WTC11 (cell line): ENCODE measurements around the gene RIOK1. TPM values are rescaled to one million over a fixed set of nuclear protein-coding genes. Genes with fewer than 3 reads are reported as not detected.

ENCODE experiments used
- ATAC-seq: fragments of 200-7000 bp; cut with Tn5 transposase; 2 replicates; pipeline ENCODE4 v1.10.0; 2021; ENCODE audit warnings: mild to moderate bottlenecking, moderate library complexity
- CTCF ChIA-PET: fragments of 300-600 bp; sonication (Branson Sonifier 250); formaldehyde crosslinking; loops from one replicate; lab custom pipeline; 2021; ENCODE audit warnings: antibody characterized with exemption; lab: Charles Lee
- POLR2A ChIA-PET: fragments of 350-600 bp; sonication (Branson Sonifier 250); formaldehyde crosslinking; loops from one replicate; lab custom pipeline; 2021; ENCODE audit warnings: antibody characterized with exemption; lab: Charles Lee
- DNase-seq: peaks from one replicate; pipeline ENCODE4 v3.0.0; 2021; ENCODE audit warnings: low spot score
- H3K27ac Mint-ChIP-seq: 2 replicates; pipeline ENCODE4 v1.8.0; 2021; ENCODE audit warnings: mixed read lengths
- H3K27me3 Mint-ChIP-seq: 2 replicates; pipeline ENCODE4 v1.8.0; 2021; ENCODE audit warnings: low read depth, mild to moderate bottlenecking, moderate library complexity, mixed read lengths
- H3K36me3 Mint-ChIP-seq: 2 replicates; pipeline ENCODE4 v1.8.0; 2021; ENCODE audit warnings: mixed read lengths
- H3K4me1 Mint-ChIP-seq: 2 replicates; pipeline ENCODE4 v1.8.0; 2022; ENCODE audit warnings: mixed read lengths
- H3K4me3 Mint-ChIP-seq: 2 replicates; pipeline ENCODE4 v1.8.0; 2021; ENCODE audit warnings: mild to moderate bottlenecking, moderate library complexity, mixed read lengths
- H3K9me3 Mint-ChIP-seq: 2 replicates; pipeline ENCODE4 v1.8.0; 2021; ENCODE audit warnings: mixed read lengths
- CBFB ChIP-seq: sonication (generic); formaldehyde crosslinking; IDR thresholded peaks from 2 replicates; pipeline ENCODE4 v1.8.1; 2022; ENCODE audit warnings: mild to moderate bottlenecking, low read depth, missing genetic modification reagents
- FOXK1 ChIP-seq: sonication (generic); formaldehyde crosslinking; IDR thresholded peaks from 2 replicates; pipeline ENCODE4 v1.8.0; 2022; ENCODE audit warnings: mild to moderate bottlenecking, moderate library complexity, missing genetic modification reagents
- GABPB1 ChIP-seq: sonication (generic); formaldehyde crosslinking; IDR thresholded peaks from 2 replicates; pipeline ENCODE4 v1.8.1; 2023; ENCODE audit warnings: mild to moderate bottlenecking, missing genetic modification reagents
- HMGA2 ChIP-seq: fragments of 250-450 bp; sonication (Bioruptor Pico); IDR thresholded peaks from 2 replicates; pipeline ENCODE4 v1.4.0; 2021; ENCODE audit warnings: mild to moderate bottlenecking, moderate library complexity
- MYBL2 ChIP-seq: sonication (generic); formaldehyde crosslinking; IDR thresholded peaks from 2 replicates; pipeline ENCODE4 v1.8.1; 2023; ENCODE audit warnings: mild to moderate bottlenecking, moderate library complexity, missing genetic modification reagents
- NR3C1 ChIP-seq: sonication (generic); formaldehyde crosslinking; conservative IDR thresholded peaks from 2 replicates; pipeline ENCODE4 v1.8.1; 2023; ENCODE audit warnings: low read depth, mild to moderate bottlenecking, missing genetic modification reagents
- SMAD4 ChIP-seq: sonication (generic); formaldehyde crosslinking; IDR thresholded peaks from 2 replicates; pipeline ENCODE4 v1.8.0; 2022; ENCODE audit warnings: mild to moderate bottlenecking, missing genetic modification reagents
- ZNF121 ChIP-seq: sonication (generic); formaldehyde crosslinking; IDR thresholded peaks from 2 replicates; pipeline ENCODE4 v1.8.0; 2023; ENCODE audit warnings: missing genetic modification reagents
- ZNF219 ChIP-seq: sonication (generic); formaldehyde crosslinking; IDR thresholded peaks from 2 replicates; pipeline ENCODE4 v1.8.0; 2023; ENCODE audit warnings: missing genetic modification reagents, mild to moderate bottlenecking, borderline replicate concordance
- ZNF232 ChIP-seq: sonication (generic); formaldehyde crosslinking; IDR thresholded peaks from 2 replicates; pipeline ENCODE4 v1.8.0; 2022; ENCODE audit warnings: mild to moderate bottlenecking, missing genetic modification reagents
- ZNF396 ChIP-seq: fragments of 250-450 bp; sonication (Bioruptor Pico); IDR thresholded peaks from 2 replicates; pipeline ENCODE4 v1.8.0; 2021; ENCODE audit warnings: mild to moderate bottlenecking, moderate library complexity, borderline replicate concordance
- ZNF423 ChIP-seq: fragments of 250-450 bp; sonication (Bioruptor Pico); IDR thresholded peaks from 2 replicates; pipeline ENCODE4 v2.1.2; 2022; ENCODE audit warnings: mild to moderate bottlenecking, moderate library complexity
- total RNA-seq: library from RNA; stranded (reverse); gene quantifications from 3 replicates; pipeline ENCODE4 v1.2.3, GENCODE V29; 2021
- TF ChIP-seq, protein P1 (sequence below): sonication (generic); formaldehyde crosslinking; IDR thresholded peaks from 2 replicates; pipeline ENCODE4 v1.8.1; 2022; ENCODE audit warnings: missing genetic modification reagents, borderline replicate concordance
- TF ChIP-seq, protein P2 (sequence below): fragments of 250-450 bp; sonication (Bioruptor Pico); conservative IDR thresholded peaks from 2 replicates; pipeline ENCODE4 v1.9.0; 2021; ENCODE audit warnings: mild to moderate bottlenecking
- TF ChIP-seq, protein P3 (sequence below): sonication (generic); formaldehyde crosslinking; IDR thresholded peaks from 2 replicates; pipeline ENCODE4 v1.8.1; 2023; ENCODE audit warnings: mild to moderate bottlenecking, missing genetic modification reagents
- TF ChIP-seq, protein P4 (sequence below): fragments of 250-450 bp; sonication (Bioruptor Pico); IDR thresholded peaks from 2 replicates; pipeline ENCODE4 v1.9.0; 2021; ENCODE audit warnings: moderate library complexity, mild to moderate bottlenecking, inconsistent platforms, borderline replicate concordance
- TF ChIP-seq, protein P5 (sequence below): sonication (generic); formaldehyde crosslinking; conservative IDR thresholded peaks from 2 replicates; pipeline ENCODE4 v1.8.1; 2022; ENCODE audit warnings: mild to moderate bottlenecking, missing genetic modification reagents
- TF ChIP-seq, protein P6 (sequence below): sonication (generic); formaldehyde crosslinking; IDR thresholded peaks from 2 replicates; pipeline ENCODE4 v1.8.0; 2022; ENCODE audit warnings: missing genetic modification reagents
- TF ChIP-seq, protein P7 (sequence below): sonication (generic); formaldehyde crosslinking; conservative IDR thresholded peaks from 2 replicates; pipeline ENCODE4 v1.8.1; 2023; ENCODE audit warnings: mild to moderate bottlenecking, low read depth, missing genetic modification reagents, moderate library complexity
- TF ChIP-seq, protein P8 (sequence below): sonication (generic); formaldehyde crosslinking; IDR thresholded peaks from 2 replicates; pipeline ENCODE4 v1.8.0; 2022; ENCODE audit warnings: mild to moderate bottlenecking, missing genetic modification reagents
- TF ChIP-seq, protein P9 (sequence below): sonication (generic); formaldehyde crosslinking; IDR thresholded peaks from 2 replicates; pipeline ENCODE4 v1.8.0; 2022; ENCODE audit warnings: mild to moderate bottlenecking, missing genetic modification reagents

Gene RIOK1
- total RNA-seq, 1 experiment from 2014 or later = 25.6 TPM

DNA sequence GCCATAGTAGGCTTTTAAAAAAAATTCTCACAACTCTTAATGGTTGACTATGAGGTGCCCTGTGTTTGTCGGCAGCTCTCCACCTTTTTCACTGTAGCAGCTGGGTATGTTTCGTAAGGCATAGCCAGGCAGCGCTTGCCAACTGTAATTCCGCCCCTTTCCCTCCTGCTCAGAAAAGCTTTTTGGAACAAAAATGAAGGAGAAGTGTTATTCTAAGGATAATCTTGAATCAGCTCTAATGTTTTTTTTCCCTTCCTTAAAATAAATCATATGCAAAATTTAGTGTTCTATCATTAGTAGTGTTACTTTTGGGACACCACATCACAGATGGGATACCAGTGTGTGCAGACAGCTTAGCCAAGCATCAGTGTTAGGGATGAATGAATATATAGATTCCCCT lies 21.2 kb downstream of the RIOK1 start (continued):
- TF ChIP-seq, protein P1, sequence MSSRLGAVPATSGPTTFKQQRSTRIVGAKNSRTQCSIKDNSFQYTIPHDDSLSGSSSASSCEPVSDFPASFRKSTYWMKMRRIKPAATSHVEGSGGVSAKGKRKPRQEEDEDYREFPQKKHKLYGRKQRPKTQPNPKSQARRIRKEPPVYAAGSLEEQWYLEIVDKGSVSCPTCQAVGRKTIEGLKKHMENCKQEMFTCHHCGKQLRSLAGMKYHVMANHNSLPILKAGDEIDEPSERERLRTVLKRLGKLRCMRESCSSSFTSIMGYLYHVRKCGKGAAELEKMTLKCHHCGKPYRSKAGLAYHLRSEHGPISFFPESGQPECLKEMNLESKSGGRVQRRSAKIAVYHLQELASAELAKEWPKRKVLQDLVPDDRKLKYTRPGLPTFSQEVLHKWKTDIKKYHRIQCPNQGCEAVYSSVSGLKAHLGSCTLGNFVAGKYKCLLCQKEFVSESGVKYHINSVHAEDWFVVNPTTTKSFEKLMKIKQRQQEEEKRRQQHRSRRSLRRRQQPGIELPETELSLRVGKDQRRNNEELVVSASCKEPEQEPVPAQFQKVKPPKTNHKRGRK (CRISPR knock-in tag) = no peak
- TF ChIP-seq SMAD4 (CRISPR knock-in tag) (no peak), HMGA2 (CRISPR knock-in tag) (no peak), ZNF232 (CRISPR knock-in tag) (no peak), ZNF396 (CRISPR knock-in tag) (no peak), ZNF423 (CRISPR knock-in tag) (no peak), CBFB (CRISPR knock-in tag) (no peak)
- TF ChIP-seq, all 79 proteins: peak for 0

DNA sequence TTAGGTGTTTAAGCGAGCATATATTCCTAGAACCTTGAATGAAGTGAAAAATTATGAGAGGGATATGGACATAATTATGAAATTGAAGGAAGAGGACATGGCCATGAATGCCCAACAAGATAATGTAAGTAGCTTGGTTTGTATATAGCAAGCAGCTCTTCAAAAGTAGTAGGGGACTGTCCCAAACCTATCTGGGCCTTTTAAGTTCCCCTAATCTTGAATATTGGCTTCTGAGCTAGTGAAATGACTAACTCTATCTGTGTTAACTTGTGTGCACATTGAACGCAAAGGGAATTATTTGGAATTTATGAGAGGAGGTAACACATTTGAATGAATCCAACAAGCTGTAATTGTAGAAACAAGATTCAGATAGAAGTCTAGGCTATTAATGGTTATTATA lies 21.7 kb downstream of the RIOK1 start:
- POLR2A ChIA-PET = no interaction called here
- no peak overlapping the region for H3K27ac Mint-ChIP-seq
- H3K36me3 Mint-ChIP-seq = peaks cover 58% of the 10 kb centered on the region
- ATAC-seq = no peak
- CTCF ChIA-PET = interaction anchor here (0.9 kb wide), 1 partner anchor 156 kb away, joined by 3 read pairs; no protein-coding TSS in a partner anchor
- no peaks in the 10 kb centered on the region for H3K9me3 Mint-ChIP-seq
- H3K4me1 Mint-ChIP-seq = no peaks in the 10 kb centered on the region; the same call in 1 of the 2 replicates
- DNase-seq = no peak
- no peaks in the 10 kb centered on the region for H3K27me3 Mint-ChIP-seq
- no peak overlapping the region for H3K4me3 Mint-ChIP-seq
- no peak for TF ChIP-seq FOXK1 (CRISPR knock-in tag)
- TF ChIP-seq GABPB1 (CRISPR knock-in tag) = no peak
- TF ChIP-seq MYBL2 (CRISPR knock-in tag) = no peak
- TF ChIP-seq, protein P2, sequence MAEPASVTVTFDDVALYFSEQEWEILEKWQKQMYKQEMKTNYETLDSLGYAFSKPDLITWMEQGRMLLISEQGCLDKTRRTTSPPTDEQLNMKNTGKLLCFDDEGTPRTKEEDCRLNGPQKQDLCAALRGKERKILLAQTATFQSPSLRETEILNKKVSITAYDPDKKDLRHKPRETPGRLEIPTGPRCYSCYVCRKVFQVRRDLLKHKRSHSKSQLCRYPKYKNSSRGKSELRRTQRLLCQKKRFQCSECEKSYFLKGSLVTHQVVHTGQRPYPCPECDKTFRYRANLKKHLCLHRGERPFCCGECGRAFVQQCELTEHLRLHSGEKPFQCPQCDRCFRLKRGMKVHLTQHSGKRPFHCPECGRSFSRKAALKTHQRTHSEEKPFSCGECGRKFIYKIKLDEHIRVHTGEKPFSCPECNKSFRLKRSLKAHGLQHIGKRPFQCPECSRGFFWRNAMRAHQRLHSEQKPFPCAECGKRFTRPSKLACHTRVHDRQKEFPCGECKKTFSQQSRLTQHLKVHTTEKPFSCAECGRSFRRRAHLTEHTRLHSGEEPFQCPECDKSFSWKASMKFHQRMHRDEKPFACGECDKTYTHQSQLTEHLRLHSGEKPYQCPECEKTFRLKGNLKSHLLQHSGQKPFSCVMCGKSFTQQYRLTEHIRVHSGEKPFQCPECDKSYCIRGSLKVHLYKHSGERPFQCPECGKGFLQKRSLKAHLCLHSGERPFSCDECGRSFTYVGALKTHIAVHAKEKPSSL (CRISPR knock-in tag) = no peak
- TF ChIP-seq ZNF121 (CRISPR knock-in tag) = no peak
- TF ChIP-seq, protein P3, sequence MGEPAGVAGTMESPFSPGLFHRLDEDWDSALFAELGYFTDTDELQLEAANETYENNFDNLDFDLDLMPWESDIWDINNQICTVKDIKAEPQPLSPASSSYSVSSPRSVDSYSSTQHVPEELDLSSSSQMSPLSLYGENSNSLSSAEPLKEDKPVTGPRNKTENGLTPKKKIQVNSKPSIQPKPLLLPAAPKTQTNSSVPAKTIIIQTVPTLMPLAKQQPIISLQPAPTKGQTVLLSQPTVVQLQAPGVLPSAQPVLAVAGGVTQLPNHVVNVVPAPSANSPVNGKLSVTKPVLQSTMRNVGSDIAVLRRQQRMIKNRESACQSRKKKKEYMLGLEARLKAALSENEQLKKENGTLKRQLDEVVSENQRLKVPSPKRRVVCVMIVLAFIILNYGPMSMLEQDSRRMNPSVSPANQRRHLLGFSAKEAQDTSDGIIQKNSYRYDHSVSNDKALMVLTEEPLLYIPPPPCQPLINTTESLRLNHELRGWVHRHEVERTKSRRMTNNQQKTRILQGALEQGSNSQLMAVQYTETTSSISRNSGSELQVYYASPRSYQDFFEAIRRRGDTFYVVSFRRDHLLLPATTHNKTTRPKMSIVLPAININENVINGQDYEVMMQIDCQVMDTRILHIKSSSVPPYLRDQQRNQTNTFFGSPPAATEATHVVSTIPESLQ = no peak
- TF ChIP-seq, protein P4, sequence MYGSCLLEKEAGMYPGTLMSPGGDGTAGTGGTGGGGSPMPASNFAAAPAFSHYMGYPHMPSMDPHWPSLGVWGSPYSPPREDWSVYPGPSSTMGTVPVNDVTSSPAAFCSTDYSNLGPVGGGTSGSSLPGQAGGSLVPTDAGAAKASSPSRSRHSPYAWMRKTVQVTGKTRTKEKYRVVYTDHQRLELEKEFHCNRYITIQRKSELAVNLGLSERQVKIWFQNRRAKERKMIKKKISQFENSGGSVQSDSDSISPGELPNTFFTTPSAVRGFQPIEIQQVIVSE (CRISPR knock-in tag) = no peak
- TF ChIP-seq NR3C1 (CRISPR knock-in tag) = no peak
- TF ChIP-seq, protein P5, sequence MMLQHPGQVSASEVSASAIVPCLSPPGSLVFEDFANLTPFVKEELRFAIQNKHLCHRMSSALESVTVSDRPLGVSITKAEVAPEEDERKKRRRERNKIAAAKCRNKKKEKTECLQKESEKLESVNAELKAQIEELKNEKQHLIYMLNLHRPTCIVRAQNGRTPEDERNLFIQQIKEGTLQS = no peak
- TF ChIP-seq, protein P6, sequence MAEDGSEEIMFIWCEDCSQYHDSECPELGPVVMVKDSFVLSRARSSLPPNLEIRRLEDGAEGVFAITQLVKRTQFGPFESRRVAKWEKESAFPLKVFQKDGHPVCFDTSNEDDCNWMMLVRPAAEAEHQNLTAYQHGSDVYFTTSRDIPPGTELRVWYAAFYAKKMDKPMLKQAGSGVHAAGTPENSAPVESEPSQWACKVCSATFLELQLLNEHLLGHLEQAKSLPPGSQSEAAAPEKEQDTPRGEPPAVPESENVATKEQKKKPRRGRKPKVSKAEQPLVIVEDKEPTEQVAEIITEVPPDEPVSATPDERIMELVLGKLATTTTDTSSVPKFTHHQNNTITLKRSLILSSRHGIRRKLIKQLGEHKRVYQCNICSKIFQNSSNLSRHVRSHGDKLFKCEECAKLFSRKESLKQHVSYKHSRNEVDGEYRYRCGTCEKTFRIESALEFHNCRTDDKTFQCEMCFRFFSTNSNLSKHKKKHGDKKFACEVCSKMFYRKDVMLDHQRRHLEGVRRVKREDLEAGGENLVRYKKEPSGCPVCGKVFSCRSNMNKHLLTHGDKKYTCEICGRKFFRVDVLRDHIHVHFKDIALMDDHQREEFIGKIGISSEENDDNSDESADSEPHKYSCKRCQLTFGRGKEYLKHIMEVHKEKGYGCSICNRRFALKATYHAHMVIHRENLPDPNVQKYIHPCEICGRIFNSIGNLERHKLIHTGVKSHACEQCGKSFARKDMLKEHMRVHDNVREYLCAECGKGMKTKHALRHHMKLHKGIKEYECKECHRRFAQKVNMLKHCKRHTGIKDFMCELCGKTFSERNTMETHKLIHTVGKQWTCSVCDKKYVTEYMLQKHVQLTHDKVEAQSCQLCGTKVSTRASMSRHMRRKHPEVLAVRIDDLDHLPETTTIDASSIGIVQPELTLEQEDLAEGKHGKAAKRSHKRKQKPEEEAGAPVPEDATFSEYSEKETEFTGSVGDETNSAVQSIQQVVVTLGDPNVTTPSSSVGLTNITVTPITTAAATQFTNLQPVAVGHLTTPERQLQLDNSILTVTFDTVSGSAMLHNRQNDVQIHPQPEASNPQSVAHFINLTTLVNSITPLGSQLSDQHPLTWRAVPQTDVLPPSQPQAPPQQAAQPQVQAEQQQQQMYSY = no peak
- TF ChIP-seq, protein P7, sequence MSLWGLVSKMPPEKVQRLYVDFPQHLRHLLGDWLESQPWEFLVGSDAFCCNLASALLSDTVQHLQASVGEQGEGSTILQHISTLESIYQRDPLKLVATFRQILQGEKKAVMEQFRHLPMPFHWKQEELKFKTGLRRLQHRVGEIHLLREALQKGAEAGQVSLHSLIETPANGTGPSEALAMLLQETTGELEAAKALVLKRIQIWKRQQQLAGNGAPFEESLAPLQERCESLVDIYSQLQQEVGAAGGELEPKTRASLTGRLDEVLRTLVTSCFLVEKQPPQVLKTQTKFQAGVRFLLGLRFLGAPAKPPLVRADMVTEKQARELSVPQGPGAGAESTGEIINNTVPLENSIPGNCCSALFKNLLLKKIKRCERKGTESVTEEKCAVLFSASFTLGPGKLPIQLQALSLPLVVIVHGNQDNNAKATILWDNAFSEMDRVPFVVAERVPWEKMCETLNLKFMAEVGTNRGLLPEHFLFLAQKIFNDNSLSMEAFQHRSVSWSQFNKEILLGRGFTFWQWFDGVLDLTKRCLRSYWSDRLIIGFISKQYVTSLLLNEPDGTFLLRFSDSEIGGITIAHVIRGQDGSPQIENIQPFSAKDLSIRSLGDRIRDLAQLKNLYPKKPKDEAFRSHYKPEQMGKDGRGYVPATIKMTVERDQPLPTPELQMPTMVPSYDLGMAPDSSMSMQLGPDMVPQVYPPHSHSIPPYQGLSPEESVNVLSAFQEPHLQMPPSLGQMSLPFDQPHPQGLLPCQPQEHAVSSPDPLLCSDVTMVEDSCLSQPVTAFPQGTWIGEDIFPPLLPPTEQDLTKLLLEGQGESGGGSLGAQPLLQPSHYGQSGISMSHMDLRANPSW (CRISPR knock-in tag) = no peak
- TF ChIP-seq, protein P8, sequence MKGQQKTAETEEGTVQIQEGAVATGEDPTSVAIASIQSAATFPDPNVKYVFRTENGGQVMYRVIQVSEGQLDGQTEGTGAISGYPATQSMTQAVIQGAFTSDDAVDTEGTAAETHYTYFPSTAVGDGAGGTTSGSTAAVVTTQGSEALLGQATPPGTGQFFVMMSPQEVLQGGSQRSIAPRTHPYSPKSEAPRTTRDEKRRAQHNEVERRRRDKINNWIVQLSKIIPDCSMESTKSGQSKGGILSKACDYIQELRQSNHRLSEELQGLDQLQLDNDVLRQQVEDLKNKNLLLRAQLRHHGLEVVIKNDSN (CRISPR knock-in tag) = no peak
- no peak for TF ChIP-seq CBFB (CRISPR knock-in tag)
- TF ChIP-seq, protein P9, sequence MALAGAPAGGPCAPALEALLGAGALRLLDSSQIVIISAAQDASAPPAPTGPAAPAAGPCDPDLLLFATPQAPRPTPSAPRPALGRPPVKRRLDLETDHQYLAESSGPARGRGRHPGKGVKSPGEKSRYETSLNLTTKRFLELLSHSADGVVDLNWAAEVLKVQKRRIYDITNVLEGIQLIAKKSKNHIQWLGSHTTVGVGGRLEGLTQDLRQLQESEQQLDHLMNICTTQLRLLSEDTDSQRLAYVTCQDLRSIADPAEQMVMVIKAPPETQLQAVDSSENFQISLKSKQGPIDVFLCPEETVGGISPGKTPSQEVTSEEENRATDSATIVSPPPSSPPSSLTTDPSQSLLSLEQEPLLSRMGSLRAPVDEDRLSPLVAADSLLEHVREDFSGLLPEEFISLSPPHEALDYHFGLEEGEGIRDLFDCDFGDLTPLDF (CRISPR knock-in tag) = no peak
- no peak for TF ChIP-seq ZNF219
